Measurements from ENCODE around the gene TSSK3.

GRCh38 chr1:32329931-32330466, 32.3 kb upstream of the TSSK3 start:
- no peak for TF ChIP-seq CTCF (IDR thresholded peaks at IDR 0.05)
- no peak for TF ChIP-seq POLR2A (IDR thresholded peaks at IDR 0.05)
- TF ChIP-seq EP300 (IDR thresholded peaks at IDR 0.05), result no peak
- TF ChIP-seq POLR2AphosphoS5 (IDR thresholded peaks at IDR 0.05), result no peak
